ENCODE results near the gene SGSM1. TPM values are rescaled to one million over a fixed set of nuclear protein-coding genes. Genes with fewer than 3 reads are reported as not detected.

SGSM1 gene
- total RNA-seq, 2 donors from 2014 or later: 6.8 to 11.1 TPM

GRCh38 chr22:24807284-24807950 is 1.4 kb downstream of the SGSM1 start:
- no peaks in the 10 kb centered on the region for H3K9me3 ChIP-seq
- ATAC-seq (ENCODE audit: insufficient number of reproducible peaks, low FRiP score, low read depth): no peak
- H3K27me3 ChIP-seq (replicated peaks; ENCODE audit: insufficient read depth): no peaks in the 10 kb centered on the region
- H3K27ac ChIP-seq: peak overlapping the region; percentile 90 to 94
- peak; percentile 57 for DNase-seq (ENCODE audit: low spot score)
- H3K4me3 ChIP-seq: peak overlapping the region; percentile 83
- H3K4me1 ChIP-seq (ENCODE audit: control insufficient read depth in 1 of 2, low read depth in 2 of 2): peaks cover 34 to 58% of the 10 kb centered on the region in 2 donors
- no peaks in the 10 kb centered on the region for H3K36me3 ChIP-seq
- TF ChIP-seq CTCF (IDR thresholded peaks at IDR 0.05): no peak

GRCh38 chr22:24809331-24809730 is 3.3 kb downstream of the SGSM1 start:
- Histone ChIP-seq H3K4me3 (no peak overlapping the region), H3K27me3 (replicated peaks; ENCODE audit: insufficient read depth) (no peaks in the 10 kb centered on the region), H3K9me3 (no peaks in the 10 kb centered on the region), H3K36me3 (no peaks in the 10 kb centered on the region), H3K27ac (peak overlapping the region; percentile 94), H3K4me1 (ENCODE audit: control insufficient read depth in 1 of 2, low read depth in 2 of 2) (peaks cover 34 to 63% of the 10 kb centered on the region in 2 donors)
- ATAC-seq (ENCODE audit: insufficient number of reproducible peaks, low FRiP score, low read depth): no peak
- no peak for DNase-seq (ENCODE audit: low spot score)
- TF ChIP-seq CTCF (IDR thresholded peaks at IDR 0.05): no peak

- Histone ChIP-seq H3K36me3 (no peaks in the 10 kb centered on the region), H3K27ac (peak overlapping the region; percentile 94), H3K27me3 (replicated peaks; ENCODE audit: insufficient read depth) (no peaks in the 10 kb centered on the region), H3K4me3 (peak overlapping the region; percentile 36), H3K4me1 (ENCODE audit: control insufficient read depth in 1 of 2, low read depth in 2 of 2) (peaks cover 34 to 63% of the 10 kb centered on the region in 2 donors), H3K9me3 (no peaks in the 10 kb centered on the region)
- TF ChIP-seq CTCF (IDR thresholded peaks at IDR 0.05): no peak
- ATAC-seq (ENCODE audit: insufficient number of reproducible peaks, low FRiP score, low read depth) (peak; percentile 50), DNase-seq (ENCODE audit: low spot score) (peak; percentile 44)
Measured at GRCh38 chr22:24810043-24810749, 4.2 kb downstream of the SGSM1 start.

GRCh38 chr22:24812950-24813775 is 7.2 kb downstream of the SGSM1 start:
- Histone ChIP-seq H3K27me3 (replicated peaks; ENCODE audit: insufficient read depth) (no peaks in the 10 kb centered on the region), H3K9me3 (no peaks in the 10 kb centered on the region), H3K27ac (no peak overlapping the region), H3K36me3 (no peaks in the 10 kb centered on the region), H3K4me3 (no peak overlapping the region), H3K4me1 (ENCODE audit: control insufficient read depth in 1 of 2, low read depth in 2 of 2) (peaks cover 30 to 44% of the 10 kb centered on the region in 2 donors)
- ATAC-seq (ENCODE audit: insufficient number of reproducible peaks, low FRiP score, low read depth): no peak
- no peak for DNase-seq (ENCODE audit: low spot score)
- TF ChIP-seq CTCF (IDR thresholded peaks at IDR 0.05): no peak

All from thoracic aorta (tissue), 2 donors.